GM19239 (cell line): ENCODE results near the gene UBAP1.
"Not testable (repeated sequence)": the region's sequence is repeated elsewhere in the genome, so short reads cannot be mapped to it uniquely, and the experiment has no call there.

Experiments
- DNase-seq: peaks from one replicate; pipeline ENCODE4 v3.0.0; 2011; ENCODE audit warnings: low spot score; ENCODE audit not compliant: insufficient read length
- FAIRE-seq: peaks from 2 replicates; lab custom pipeline; 2011; peaks lifted over from hg19 to GRCh38; lab: Jason Lieb, UNC

Gene UBAP1

GRCh38 chr9:34177593-34178435 is 1.0 kb upstream of the UBAP1 start:
- DNase-seq, result no peak
- no peak for FAIRE-seq

- peak; percentile 72 for FAIRE-seq
- peak; percentile 6 for DNase-seq
Measured at GRCh38 chr9:34179213-34180136, 632 bp downstream of the UBAP1 start.

GRCh38 chr9:34185778-34186551 is 7.1 kb downstream of the UBAP1 start:
- FAIRE-seq (peak; percentile 83), DNase-seq (peak; percentile 40)

GRCh38 chr9:34187891-34188240 is 9.0 kb downstream of the UBAP1 start:
- no peak for FAIRE-seq
- no peak for DNase-seq

GRCh38 chr9:34190996-34191892 is 12.4 kb downstream of the UBAP1 start:
- FAIRE-seq, result no peak
- DNase-seq, result no peak

- FAIRE-seq, result no peak
- DNase-seq, result no peak
Measured at GRCh38 chr9:34195143-34195542, 16.3 kb downstream of the UBAP1 start.

- FAIRE-seq, DNase-seq: not testable (repeated sequence)
Measured at GRCh38 chr9:34197286-34197685, 18.4 kb downstream of the UBAP1 start.

- DNase-seq (no peak), FAIRE-seq (no peak)
Measured at GRCh38 chr9:34197756-34198711, 19.2 kb downstream of the UBAP1 start.

GRCh38 chr9:34200092-34200491 is 21.2 kb downstream of the UBAP1 start:
- FAIRE-seq (no peak), DNase-seq (no peak)

GRCh38 chr9:34203275-34203991 is 24.6 kb downstream of the UBAP1 start:
- FAIRE-seq, result no peak
- DNase-seq, result no peak

GRCh38 chr9:34203992-34204635 is 25.3 kb downstream of the UBAP1 start:
- no peak for FAIRE-seq
- no peak for DNase-seq

GRCh38 chr9:34205102-34205501 is 26.3 kb downstream of the UBAP1 start:
- FAIRE-seq (no peak), DNase-seq (no peak)

GRCh38 chr9:34206561-34206960 is 27.7 kb downstream of the UBAP1 start:
- DNase-seq, result no peak
- no peak for FAIRE-seq

GRCh38 chr9:34211395-34211794 is 32.6 kb downstream of the UBAP1 start:
- FAIRE-seq (no peak), DNase-seq (no peak)

- not testable (repeated sequence) for DNase-seq, FAIRE-seq
Measured at GRCh38 chr9:34214354-34215000, 35.6 kb downstream of the UBAP1 start.

GRCh38 chr9:34216325-34216724 is 37.5 kb downstream of the UBAP1 start:
- FAIRE-seq (no peak), DNase-seq (no peak)

- DNase-seq, FAIRE-seq: not testable (repeated sequence)
Measured at GRCh38 chr9:34217015-34217414, 38.2 kb downstream of the UBAP1 start.
